Ovary (tissue), 3 donors: ENCODE results near the gene SLC35G4.

Experiments used
- CTCF ChIP-seq, 3 donors: fragments of 450-650 bp in 2 of 3; fragments of 200-600 bp in 1 of 3; IDR thresholded peaks; one replicate each; pipeline versions ENCODE4 v1.5.1 to v1.8.0; 2016 to 2022; ENCODE audit warnings: antibody characterized with exemption in 3 of 3, mild to moderate bottlenecking in 1 of 3
- EP300 ChIP-seq: sonication (generic); formaldehyde crosslinking; IDR thresholded peaks from one replicate; pipeline ENCODE4 v1.6.1; 2017; ENCODE audit warnings: antibody characterized with exemption
- donor health status: DM: no; HTN: no; CAD: no.

- TF ChIP-seq CTCF (IDR thresholded peaks at IDR 0.05): no peak
- TF ChIP-seq EP300: no peak
Measured at GRCh38 chr18:11587432-11587831, 22.0 kb upstream of the SLC35G4 start.
